Brain microvascular endothelial cell (primary cell): Measurements from ENCODE around the gene PALLD.
"Not testable (repeated sequence)": the region's sequence is repeated elsewhere in the genome, so short reads cannot be mapped to it uniquely, and the experiment has no call there.

Source experiments
- DNase-seq: peaks from one replicate; pipeline ENCODE4 v3.0.0-alpha.2; 2020
- H3K27ac ChIP-seq: fragments of 250-450 bp; sonication (Bioruptor Pico); 2 replicates; pipeline ENCODE4 v1.5.1; 2020; ENCODE audit warnings: mild to moderate bottlenecking, moderate library complexity
- H3K27me3 ChIP-seq: fragments of 250-450 bp; sonication (Bioruptor Pico); replicated peaks from 2 replicates; pipeline ENCODE4 v1.5.1; 2020; ENCODE audit warnings: mild to moderate bottlenecking
- H3K36me3 ChIP-seq: fragments of 250-450 bp; sonication (Bioruptor Pico); replicated peaks from 2 replicates; pipeline ENCODE4 v1.5.1; 2020; ENCODE audit warnings: mild to moderate bottlenecking
- H3K4me3 ChIP-seq: 2 replicates; pipeline ENCODE4 v1.5.1; 2011; ENCODE audit warnings: low read depth, mild to moderate bottlenecking, control low read depth, low read length, moderate library complexity
- CTCF ChIP-seq: IDR thresholded peaks from 2 replicates; pipeline ENCODE4 v1.5.1; 2011; ENCODE audit warnings: low read depth, mild to moderate bottlenecking, moderate library complexity, low read length, control low read depth, inconsistent platforms; ENCODE audit errors: missing control alignments
- in situ Hi-C: cut with HindIII; loops from 2 replicates; pipeline ENCODE4 v1.10.0; 2017; ENCODE audit warnings: low sequenced_read_pairs, low pct_ligation_motif_present

PALLD gene

GRCh38 chr4:168507178-168507815 lies 10.4 kb downstream of the PALLD start:
- DNase-seq = no peak
- H3K27me3 ChIP-seq = no peaks in the 10 kb centered on the region
- H3K36me3 ChIP-seq = no peaks in the 10 kb centered on the region
- no peak overlapping the region for H3K4me3 ChIP-seq
- no peak for TF ChIP-seq CTCF
- in situ Hi-C loops = no loop called here
- H3K27ac ChIP-seq = no peak overlapping the region

- H3K4me3 ChIP-seq = no peak overlapping the region
- in situ Hi-C loops = no loop called here
- H3K27me3 ChIP-seq = no peaks in the 10 kb centered on the region
- no peak overlapping the region for H3K27ac ChIP-seq
- no peak for DNase-seq
- no peak for TF ChIP-seq CTCF
- H3K36me3 ChIP-seq = no peaks in the 10 kb centered on the region
Observed at GRCh38 chr4:168508683-168509082, 11.8 kb downstream of the PALLD start.

- TF ChIP-seq CTCF = no peak
- H3K36me3 ChIP-seq = no peaks in the 10 kb centered on the region
- DNase-seq = peak; percentile 40
- H3K27ac ChIP-seq = no peak overlapping the region
- in situ Hi-C loops = no loop called here
- H3K4me3 ChIP-seq = no peak overlapping the region
- H3K27me3 ChIP-seq = no peaks in the 10 kb centered on the region
Observed at GRCh38 chr4:168509786-168510185, 12.9 kb downstream of the PALLD start.

DNA sequence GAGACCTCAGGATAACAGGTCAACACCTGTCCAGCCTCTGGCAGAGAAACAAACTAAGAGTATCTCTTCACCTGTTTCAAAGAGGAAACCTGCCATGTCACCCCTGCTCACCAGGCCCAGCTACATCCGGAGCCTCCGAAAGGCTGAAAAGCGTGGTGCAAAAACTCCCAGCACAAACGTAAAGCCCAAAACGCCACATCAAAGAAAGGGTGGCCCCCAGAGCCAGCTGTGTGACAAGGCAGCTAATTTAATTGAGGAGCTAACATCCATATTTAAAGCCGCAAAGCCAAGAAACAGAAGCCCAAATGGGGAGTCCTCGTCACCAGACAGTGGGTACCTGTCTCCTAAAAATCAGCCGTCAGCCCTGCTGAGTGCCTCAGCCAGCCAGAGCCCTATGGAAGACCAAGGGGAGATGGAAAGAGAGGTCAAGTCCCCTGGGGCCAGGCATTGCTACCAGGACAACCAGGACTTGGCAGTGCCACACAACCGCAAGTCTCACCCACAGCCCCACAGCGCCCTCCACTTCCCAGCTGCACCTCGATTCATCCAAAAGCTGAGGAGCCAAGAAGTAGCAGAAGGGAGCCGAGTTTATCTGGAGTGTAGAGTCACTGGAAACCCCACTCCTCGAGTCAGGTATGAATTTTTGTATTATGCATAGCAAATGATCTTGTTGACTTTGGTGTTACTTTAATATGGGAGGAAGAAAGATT lies 15.1 kb downstream of the PALLD start:
- no peak overlapping the region for H3K4me3 ChIP-seq
- in situ Hi-C loops = no loop called here
- DNase-seq = no peak
- TF ChIP-seq CTCF = no peak
- no peak overlapping the region for H3K27ac ChIP-seq
- H3K27me3 ChIP-seq = no peaks in the 10 kb centered on the region
- H3K36me3 ChIP-seq = no peaks in the 10 kb centered on the region

DNA sequence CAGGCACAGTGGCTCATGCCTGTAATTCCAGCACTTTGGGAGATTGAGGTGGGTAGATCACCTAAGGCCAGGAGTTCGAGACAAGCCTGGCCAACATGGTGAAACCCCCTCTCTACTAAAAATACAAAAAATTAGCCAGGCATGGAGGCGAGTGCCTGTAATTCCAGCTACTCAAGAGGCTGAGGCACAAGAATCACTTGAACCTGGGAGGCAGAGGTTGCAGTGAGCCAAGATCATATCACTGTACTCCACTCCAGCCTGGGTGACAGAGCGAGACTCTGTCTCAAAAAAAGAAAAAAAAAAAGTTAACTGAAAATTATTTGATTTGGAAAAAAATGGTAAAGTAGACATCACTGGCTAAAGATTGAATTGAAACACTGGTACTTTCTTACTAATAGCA lies 17.0 kb downstream of the PALLD start:
- in situ Hi-C loops, H3K4me3 ChIP-seq, H3K27ac ChIP-seq, DNase-seq, H3K36me3 ChIP-seq, H3K27me3 ChIP-seq: not testable (repeated sequence)

DNA sequence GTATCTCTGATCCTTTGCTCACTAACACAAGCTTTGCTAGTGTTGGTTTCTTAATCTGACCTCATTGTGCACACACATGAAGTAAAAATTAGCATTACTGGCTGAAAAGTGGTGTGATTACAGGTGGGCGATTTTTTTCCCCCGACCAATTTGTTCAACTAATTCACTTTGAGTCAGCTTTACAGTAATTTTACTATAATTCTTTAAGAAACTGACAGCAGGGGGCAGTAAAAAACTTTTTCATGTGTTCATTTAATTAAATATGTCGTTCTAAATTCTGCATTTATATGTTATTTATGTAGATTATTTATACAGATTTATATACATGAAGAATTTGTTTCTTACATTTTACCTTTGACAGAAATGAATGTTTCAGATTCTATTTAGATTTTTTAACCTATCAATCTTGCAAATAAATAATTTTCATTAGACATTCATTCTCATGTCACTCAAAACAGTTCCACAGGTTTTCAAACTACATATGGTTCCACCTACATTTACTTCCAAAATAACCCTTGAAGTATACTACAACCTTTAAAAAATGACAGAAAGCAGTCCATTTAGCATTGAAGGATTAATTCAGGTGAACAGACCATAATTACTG lies 17.5 kb downstream of the PALLD start:
- H3K27ac ChIP-seq = no peak overlapping the region
- H3K27me3 ChIP-seq = no peaks in the 10 kb centered on the region
- TF ChIP-seq CTCF = no peak
- no peak overlapping the region for H3K4me3 ChIP-seq
- in situ Hi-C loops = no loop called here
- DNase-seq = no peak
- no peaks in the 10 kb centered on the region for H3K36me3 ChIP-seq
